GM12875 (cell line): ENCODE data around the gene CACNG5.
A peak's percentile ranks its signal among the peaks of the same experiment; 100 is the strongest.
"Not testable (repeated sequence)": the region's sequence is repeated elsewhere in the genome, so short reads cannot be mapped to it uniquely, and the experiment has no call there.

Experiments
- H3K4me3 ChIP-seq: one replicate; pipeline ENCODE4 v1.5.1; 2011; ENCODE audit warnings: low read depth, low read length, control low read depth
- TF ChIP-seq, protein P1 (sequence below): IDR thresholded peaks from 2 replicates; pipeline ENCODE4 v1.5.1; 2011; ENCODE audit warnings: low read depth, mild to moderate bottlenecking, control low read depth, inconsistent platforms, low read length, moderate library complexity, borderline replicate concordance; ENCODE audit not compliant: insufficient read depth

CACNG5 gene

DNA sequence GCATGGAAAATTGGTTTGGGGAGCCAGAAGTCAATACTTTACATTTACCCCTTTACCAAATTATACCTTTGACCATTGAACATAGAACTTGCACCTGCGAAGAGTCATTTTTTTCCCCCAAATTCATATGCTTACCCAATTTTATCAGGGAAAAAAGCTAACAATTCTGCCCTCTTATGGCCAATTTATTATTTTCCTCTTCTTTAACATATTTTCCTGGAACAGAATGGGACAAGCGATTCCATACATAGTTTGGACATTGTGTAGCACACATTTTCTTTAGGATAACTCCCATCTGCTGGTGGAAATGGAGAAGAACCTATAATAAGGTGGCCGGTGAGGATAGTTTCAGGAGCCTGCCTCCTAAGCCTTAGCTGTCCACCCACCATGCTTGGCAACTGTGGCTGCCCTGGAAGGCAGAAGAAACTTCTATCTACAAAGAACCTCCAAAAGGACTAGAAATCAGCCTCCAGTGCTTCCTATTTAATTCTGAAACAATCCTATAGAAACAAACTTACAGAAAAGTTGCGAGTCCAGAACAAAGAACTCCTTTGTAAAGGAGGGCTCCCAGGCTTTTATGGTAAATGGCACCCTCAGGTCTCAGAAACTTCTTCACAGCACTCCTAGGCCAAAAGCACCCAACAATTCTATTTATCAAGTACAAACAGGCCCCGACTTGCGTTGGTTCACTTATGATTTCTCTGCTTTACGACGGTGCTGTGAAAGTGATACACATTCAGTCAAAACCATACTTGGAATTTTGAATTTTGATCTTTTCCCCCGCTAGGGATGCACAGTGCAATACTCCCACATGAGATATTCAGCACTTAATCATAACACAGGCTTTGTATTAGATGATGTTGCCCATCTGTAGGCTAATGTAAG lies 65.5 kb downstream of the CACNG5 start:
- TF ChIP-seq, protein P1, sequence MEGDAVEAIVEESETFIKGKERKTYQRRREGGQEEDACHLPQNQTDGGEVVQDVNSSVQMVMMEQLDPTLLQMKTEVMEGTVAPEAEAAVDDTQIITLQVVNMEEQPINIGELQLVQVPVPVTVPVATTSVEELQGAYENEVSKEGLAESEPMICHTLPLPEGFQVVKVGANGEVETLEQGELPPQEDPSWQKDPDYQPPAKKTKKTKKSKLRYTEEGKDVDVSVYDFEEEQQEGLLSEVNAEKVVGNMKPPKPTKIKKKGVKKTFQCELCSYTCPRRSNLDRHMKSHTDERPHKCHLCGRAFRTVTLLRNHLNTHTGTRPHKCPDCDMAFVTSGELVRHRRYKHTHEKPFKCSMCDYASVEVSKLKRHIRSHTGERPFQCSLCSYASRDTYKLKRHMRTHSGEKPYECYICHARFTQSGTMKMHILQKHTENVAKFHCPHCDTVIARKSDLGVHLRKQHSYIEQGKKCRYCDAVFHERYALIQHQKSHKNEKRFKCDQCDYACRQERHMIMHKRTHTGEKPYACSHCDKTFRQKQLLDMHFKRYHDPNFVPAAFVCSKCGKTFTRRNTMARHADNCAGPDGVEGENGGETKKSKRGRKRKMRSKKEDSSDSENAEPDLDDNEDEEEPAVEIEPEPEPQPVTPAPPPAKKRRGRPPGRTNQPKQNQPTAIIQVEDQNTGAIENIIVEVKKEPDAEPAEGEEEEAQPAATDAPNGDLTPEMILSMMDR = no peak
- H3K4me3 ChIP-seq = no peak overlapping the region

DNA sequence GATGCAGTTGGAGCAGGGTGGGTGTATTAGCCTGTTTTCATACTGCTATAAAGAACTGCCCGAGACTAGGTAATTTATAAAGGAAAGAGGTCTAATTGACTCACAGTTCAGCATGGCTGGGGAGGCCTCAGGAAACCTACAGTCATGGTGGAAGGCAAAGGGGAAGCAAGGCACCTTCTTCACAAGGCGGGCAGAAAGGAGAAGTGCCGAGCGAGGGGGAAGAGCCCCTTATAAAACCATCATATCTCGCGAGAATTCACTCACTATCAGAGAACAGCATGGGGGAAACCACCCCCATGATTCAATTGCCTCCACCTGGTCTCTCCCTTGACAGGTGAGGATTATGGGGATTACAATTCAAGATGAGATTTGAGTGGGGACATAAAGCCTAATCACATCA lies 68.4 kb downstream of the CACNG5 start:
- H3K4me3 ChIP-seq = not testable (repeated sequence)

DNA sequence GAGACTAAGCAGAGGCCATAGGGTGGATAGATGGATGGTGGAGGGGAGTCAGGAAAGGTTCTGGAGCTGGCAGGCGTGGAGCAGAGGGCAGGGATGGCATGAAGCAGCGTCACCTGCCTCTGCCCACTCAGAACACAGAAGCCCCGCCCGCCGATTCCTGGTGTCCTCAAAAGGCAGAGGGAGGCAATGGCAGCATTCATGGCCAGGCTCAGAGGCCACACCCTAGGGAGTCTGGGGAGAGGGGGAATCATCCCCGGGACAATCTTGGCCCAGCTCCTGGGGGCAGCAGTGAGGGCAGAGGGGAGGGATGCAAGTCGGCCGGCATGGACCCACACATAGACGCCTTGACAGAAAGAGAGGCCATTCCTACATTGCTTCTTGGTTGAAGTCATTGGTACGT lies 68.9 kb downstream of the CACNG5 start:
- TF ChIP-seq, protein P1 = no peak
- no peak overlapping the region for H3K4me3 ChIP-seq

DNA sequence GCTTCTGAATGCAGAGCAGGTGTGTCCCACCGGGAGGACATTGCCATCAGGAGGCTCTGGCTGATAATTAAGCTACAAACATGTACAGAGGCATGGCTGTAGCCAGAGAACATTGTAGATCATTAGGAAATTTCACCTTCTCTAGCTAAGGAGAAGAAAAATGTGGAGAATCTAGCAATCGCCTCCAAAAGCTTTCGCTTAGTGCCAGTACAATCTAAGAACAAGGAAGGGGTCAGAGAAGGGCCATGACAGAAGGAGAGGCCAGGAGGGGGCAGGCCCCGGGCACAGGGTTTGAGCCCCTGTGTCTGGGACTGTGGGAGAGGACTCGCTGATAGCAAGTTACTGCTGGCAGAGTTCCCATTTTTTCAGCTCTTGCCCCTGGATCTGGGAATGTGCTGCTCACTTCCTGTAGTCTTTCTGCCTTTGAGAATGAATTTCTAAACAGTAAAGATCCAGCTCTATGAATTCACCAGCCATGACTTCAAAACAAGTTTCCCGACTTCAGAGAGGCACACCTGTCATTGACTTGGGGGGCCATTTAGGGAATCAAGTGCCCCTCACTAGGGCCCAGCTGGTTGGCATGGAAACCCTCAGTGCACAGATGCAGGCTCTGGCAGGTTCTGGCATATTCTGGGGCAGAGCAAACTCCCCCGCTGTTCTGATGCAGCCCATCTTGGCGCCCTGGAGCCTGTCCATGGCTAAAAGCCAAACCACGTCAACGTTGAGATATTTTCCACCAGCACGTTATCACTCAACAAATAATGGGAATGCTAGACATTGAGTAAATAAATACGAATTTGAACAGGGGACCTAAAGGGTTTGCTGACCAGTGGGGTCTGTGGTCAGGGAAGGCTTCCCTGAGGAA lies 70.1 kb downstream of the CACNG5 start:
- TF ChIP-seq, protein P1 = no peak

DNA sequence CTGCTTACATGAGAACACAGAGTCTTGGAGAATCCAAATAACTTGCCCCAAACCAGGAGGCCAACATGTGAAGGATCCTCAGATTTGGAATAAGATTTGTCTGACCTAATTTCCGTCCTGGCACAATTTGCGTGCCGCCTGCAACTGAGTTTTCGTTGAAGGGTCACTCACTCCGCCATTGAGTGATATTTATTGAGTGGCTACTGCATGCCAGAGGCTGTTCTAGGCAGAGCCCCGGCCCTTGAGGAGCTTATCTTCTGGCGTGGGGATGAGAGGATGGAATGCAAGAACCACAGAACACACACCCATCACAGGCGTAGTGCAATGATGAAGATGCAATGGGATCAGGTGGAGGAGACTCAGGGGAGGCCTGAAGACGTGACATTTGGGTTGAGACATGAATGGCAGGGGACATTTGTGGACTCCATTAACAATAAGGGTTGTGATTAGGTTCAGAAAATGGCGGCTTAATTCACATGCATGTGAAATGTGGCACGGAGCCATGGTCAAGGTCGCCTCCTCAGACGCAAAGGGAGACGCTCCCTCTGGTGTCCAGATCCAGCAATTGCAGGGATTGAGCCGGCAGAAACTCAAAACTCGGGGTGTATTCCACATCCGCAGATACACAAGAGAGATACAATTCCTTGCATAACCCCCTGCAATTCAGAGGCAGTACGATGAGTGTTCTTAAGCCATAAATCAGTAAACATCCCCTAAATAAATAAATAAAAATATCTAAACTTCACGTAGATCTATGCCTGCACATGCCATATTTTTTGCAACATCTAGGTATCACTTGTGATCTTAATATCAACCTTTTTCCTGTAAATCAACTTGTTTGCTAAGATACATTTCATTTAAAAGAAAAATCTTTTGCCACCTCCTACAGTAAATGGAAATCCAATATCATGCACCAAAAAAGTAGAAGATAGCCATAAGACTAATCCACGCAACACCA lies 71.7 kb downstream of the CACNG5 start:
- H3K4me3 ChIP-seq = no peak overlapping the region
- TF ChIP-seq, protein P1 = peak; percentile 90

More for the DNA sequence above, 70.1 kb downstream of the CACNG5 start:
- no peak overlapping the region for H3K4me3 ChIP-seq

DNA sequence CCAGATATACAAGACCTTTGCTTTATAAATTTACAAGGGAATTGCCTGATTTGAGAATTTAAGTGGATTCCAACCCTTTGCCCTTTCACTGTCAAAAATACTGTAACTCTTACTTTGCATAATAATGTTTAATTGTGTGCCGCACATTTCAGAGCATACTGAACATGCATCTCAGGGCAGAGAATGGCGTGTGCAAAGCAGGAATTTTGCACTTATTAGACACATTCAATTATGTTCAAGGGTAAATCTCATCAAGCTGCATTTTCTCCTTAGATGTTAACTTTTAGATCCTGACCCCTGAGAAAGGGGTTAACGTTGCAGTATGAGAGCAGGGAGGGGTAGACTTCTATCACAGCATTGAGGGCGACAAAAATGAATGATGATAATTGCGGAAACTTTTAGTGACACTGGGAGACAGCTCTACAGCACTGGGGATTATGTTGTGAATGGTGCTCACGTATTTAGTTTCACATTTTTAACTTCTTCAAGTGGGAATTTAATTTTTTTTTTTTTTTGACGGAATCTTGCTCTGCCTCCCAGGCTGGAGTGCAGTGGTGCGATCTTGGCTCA lies 75.0 kb downstream of the CACNG5 start:
- H3K4me3 ChIP-seq = no peak overlapping the region
- TF ChIP-seq, protein P1 = no peak
